Transverse colon (tissue), 4 donors: ENCODE data around the gene HIPK2. TPM values are rescaled to one million over a fixed set of nuclear protein-coding genes. Genes with fewer than 3 reads are reported as not detected.

Source experiments
- DNase-seq: peaks from one replicate; pipeline ENCODE4 v3.0.0-alpha.2; 2019
- H3K27ac ChIP-seq, 4 donors: fragments of 200-600 bp; sonication (generic); 2 replicates each; pipeline ENCODE4 v1.5.1; 2016 to 2018; ENCODE audit warnings: inconsistent platforms in 4 of 4
- H3K27me3 ChIP-seq: fragments of 200-600 bp; sonication (generic); 2 replicates; pipeline ENCODE4 v1.5.1; 2017; ENCODE audit warnings: inconsistent platforms
- H3K36me3 ChIP-seq, 4 donors: fragments of 200-600 bp; sonication (generic); 2 replicates each; pipeline ENCODE4 v1.5.1; 2017 to 2019; ENCODE audit warnings: inconsistent platforms in 4 of 4
- H3K4me1 ChIP-seq, 4 donors: fragments of 200-600 bp; sonication (generic); 2 replicates each; pipeline ENCODE4 v1.5.1; 2017 to 2020; ENCODE audit warnings: inconsistent platforms in 4 of 4
- H3K4me3 ChIP-seq, 4 donors: fragments of 200-600 bp; sonication (generic); 1 replicate in 1 of 4; 2 replicates in 3 of 4; pipeline versions ENCODE4 v1.5.1 to v1.6.1; 2017 to 2019; ENCODE audit warnings: inconsistent platforms in 4 of 4
- H3K9me3 ChIP-seq, 2 donors: fragments of 200-600 bp; sonication (generic); 2 replicates each; pipeline ENCODE4 v1.5.1; 2017 to 2019; ENCODE audit warnings: inconsistent platforms in 2 of 2
- CTCF ChIP-seq, 5 experiments: fragments of 200-600 bp in 3 of 5; fragments of 450-650 bp in 2 of 5; sonication (generic) in 3 of 5; IDR thresholded peaks; 1 replicate in 2 of 5; 2 replicates in 3 of 5; pipeline ENCODE4 v1.5.1; 2016 to 2017; ENCODE audit warnings: antibody characterized with exemption in 5 of 5, inconsistent platforms in 3 of 5, mild to moderate bottlenecking in 2 of 5, moderate library complexity in 1 of 5
- EP300 ChIP-seq: sonication (generic); formaldehyde crosslinking; IDR thresholded peaks from one replicate; pipeline ENCODE4 v1.6.1; 2017; ENCODE audit warnings: antibody characterized with exemption, low read depth
- POLR2A ChIP-seq: fragments of 450-650 bp; IDR thresholded peaks from one replicate; pipeline ENCODE4 v1.6.1; 2016; ENCODE audit warnings: antibody characterized with exemption, mild to moderate bottlenecking, moderate library complexity
- POLR2AphosphoS5 ChIP-seq, 3 donors: sonication (generic); formaldehyde crosslinking; IDR thresholded peaks; one replicate each; pipeline ENCODE4 v1.6.1; 2016; ENCODE audit warnings: antibody characterized with exemption in 3 of 3
- WGBS, 2 donors: methylation state at CpG; one replicate each; pipeline ENCODE4 v1.1.5; 2018; ENCODE audit warnings: low coverage in 1 of 2; 5-methylcytosine and 5-hydroxymethylcytosine counted together
- in situ Hi-C, 4 donors: fragments of 200-750 bp; cut with MboI; loops; one replicate each; pipeline versions ENCODE4 v1.15.0 to v1.15.1; 2017; ENCODE audit warnings: low sequenced_read_pairs in 3 of 4, low pct_ligation_motif_present in 1 of 4, low pct_unique_long_range_greater_than_20kb in 1 of 4
- intact Hi-C: fragments of 100-400 bp; cut with DNase I; formaldehyde crosslinking; loops from one replicate; pipeline ENCODE4 v1.15.1; 2023; ENCODE audit warnings: low total_unique reads
- total RNA-seq, 4 donors: library from RNA; depleted of rRNA; stranded (reverse); fragments of >200 nt; gene quantifications; one replicate each; pipeline ENCODE4 v1.1.0, GENCODE V29; 2016

HIPK2 gene
- total RNA-seq, 4 donors from 2014 or later = 27.3 to 40.3 (median 33.6) TPM

GRCh38 chr7:139821349-139822105 is 43.7 kb upstream of the HIPK2 start:
- H3K27me3 ChIP-seq = no peaks in the 10 kb centered on the region
- 75 to 84% methylated on average over 4 to 14 of the region's 14 CpGs for WGBS, 2 donors
- no peak overlapping the region for H3K4me3 ChIP-seq
- no peak for DNase-seq
- H3K36me3 ChIP-seq = no peaks in the 10 kb centered on the region
- no peak overlapping the region for H3K27ac ChIP-seq
- TF ChIP-seq EP300 = no peak
- no peak for TF ChIP-seq CTCF (IDR thresholded peaks at IDR 0.05)
- TF ChIP-seq POLR2A = no peak
- no peak for TF ChIP-seq POLR2AphosphoS5 (IDR thresholded peaks at IDR 0.05)
- in situ Hi-C loops = no loop called here
- H3K4me1 ChIP-seq = no peaks in the 10 kb centered on the region
- intact Hi-C loops = no loop called here
- no peaks in the 10 kb centered on the region for H3K9me3 ChIP-seq

- 89 to 100% methylated on average over 2 to 4 of the region's 4 CpGs for WGBS, 2 donors
- H3K9me3 ChIP-seq = no peaks in the 10 kb centered on the region
- intact Hi-C loops (no loop called here), in situ Hi-C loops (no loop called here)
- H3K36me3 ChIP-seq = no peaks in the 10 kb centered on the region
- no peak for DNase-seq
- H3K27ac ChIP-seq = no peak overlapping the region
- H3K4me1 ChIP-seq = no peaks in the 10 kb centered on the region
- no peaks in the 10 kb centered on the region for H3K27me3 ChIP-seq
- TF ChIP-seq CTCF (IDR thresholded peaks at IDR 0.05) = no peak
- H3K4me3 ChIP-seq = no peak overlapping the region
Observed at GRCh38 chr7:139820089-139820488, 42.3 kb upstream of the HIPK2 start.

GRCh38 chr7:139817249-139817648 is 39.5 kb upstream of the HIPK2 start:
- no peak overlapping the region for H3K27ac ChIP-seq
- DNase-seq = no peak
- TF ChIP-seq POLR2AphosphoS5 (IDR thresholded peaks at IDR 0.05) (no peak), POLR2A (no peak), CTCF (IDR thresholded peaks at IDR 0.05) (no peak), EP300 (no peak)
- H3K9me3 ChIP-seq = no peaks in the 10 kb centered on the region
- H3K4me1 ChIP-seq = no peaks in the 10 kb centered on the region
- in situ Hi-C loops = no loop called here
- H3K4me3 ChIP-seq = no peak overlapping the region
- no peaks in the 10 kb centered on the region for H3K27me3 ChIP-seq
- no peaks in the 10 kb centered on the region for H3K36me3 ChIP-seq
- intact Hi-C loops = no loop called here
- WGBS, 2 donors = 76 to 78% methylated on average over 7 to 10 of the region's 10 CpGs

GRCh38 chr7:139813689-139814088 is 35.9 kb upstream of the HIPK2 start:
- in situ Hi-C loops (no loop called here), intact Hi-C loops (no loop called here)
- Histone ChIP-seq H3K36me3 (no peaks in the 10 kb centered on the region), H3K4me1 (no peaks in the 10 kb centered on the region), H3K9me3 (no peaks in the 10 kb centered on the region), H3K27ac (no peak overlapping the region), H3K27me3 (no peaks in the 10 kb centered on the region), H3K4me3 (no peak overlapping the region)
- TF ChIP-seq CTCF (IDR thresholded peaks at IDR 0.05) = no peak
- WGBS, 2 donors = 74 to 93% methylated on average over 2 of the region's 2 CpGs
- DNase-seq = no peak
